NCI-H146 treated with DMSO at 0.1 percent for 48 hours (cell line): ENCODE results near the gene VAV3.

Experiments
- DNase-seq: peaks from one replicate; lab custom pipeline; 2025; ENCODE audit not compliant: unreplicated experiment; lab: John Stamatoyannopoulos, UW

The VAV3 gene

DNA sequence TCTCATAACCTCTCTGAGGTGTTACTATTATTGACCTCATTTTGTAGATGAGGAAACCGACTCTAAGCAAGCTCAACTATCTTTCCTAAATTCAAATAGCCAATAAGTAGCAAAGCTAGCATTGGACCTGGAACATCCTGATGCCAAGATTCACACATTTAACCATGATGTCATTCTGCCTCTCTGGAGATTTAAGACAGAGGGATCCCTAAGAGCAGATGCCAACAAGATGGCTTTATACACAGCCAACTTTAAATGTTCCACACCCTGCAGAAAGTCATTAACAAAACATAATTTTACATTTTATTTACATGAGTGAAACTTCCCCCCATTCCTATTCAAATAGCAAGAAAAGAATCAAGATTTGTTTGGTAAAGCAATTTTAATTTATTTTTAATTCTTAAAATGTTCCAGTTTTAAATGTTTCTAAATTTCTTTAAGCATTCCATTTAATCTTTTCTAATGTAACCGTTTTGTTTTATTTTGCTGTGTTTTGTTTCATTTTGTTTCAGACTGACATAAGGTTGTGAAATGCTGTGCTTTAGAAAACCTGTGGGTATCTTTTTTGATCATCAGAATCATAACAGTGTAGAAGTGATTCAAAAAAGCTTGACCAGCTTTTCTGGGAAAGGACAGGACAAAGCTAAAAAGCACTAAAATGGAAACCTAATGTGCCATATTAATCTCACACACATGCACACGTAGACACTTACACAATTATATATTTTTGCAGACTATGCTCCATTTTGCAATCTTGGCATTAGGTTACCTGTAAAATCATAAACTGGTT is 7.6 kb upstream of the VAV3 start:
- DNase-seq, result no peak

- DNase-seq, result no peak
Observed at GRCh38 chr1:107966550-107966949, 1.6 kb upstream of the VAV3 start.

DNA sequence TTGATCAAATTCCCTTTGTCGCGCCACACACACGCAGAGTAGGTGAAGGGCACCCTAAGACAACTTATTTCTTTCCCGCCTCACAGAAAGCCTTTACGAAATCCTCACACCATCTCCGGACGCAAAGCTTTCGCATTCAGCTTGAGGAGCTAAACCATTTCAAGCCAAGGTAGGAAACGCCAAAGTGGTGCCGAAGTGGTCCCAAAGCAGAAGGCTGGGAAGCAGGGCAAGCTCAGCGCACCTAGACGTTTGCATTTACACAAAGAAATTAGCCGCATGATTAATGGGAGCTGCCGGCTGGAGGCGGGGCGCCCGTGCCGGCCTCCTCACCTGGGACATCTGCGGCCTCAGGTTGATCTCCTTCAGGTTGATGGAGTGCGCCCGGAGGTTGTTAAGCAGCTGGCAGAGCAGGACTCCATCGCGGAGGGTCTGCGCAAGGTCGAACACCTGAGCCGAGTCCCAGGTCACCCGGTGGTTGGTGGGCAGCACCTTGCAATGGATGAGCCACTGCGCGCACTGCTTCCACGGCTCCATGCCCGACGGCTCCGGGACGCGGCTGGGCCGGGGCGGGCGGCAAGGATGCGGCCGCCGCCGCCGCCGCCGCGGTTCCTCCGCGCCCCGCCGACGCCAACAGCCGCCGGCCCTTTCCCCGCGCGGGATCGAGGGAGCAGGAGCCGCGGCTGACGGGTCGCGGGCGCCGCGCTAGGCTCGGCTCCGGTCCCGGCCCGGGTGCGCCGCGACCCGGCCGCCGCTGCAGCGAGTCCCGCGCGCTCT is 457 bp downstream of the VAV3 start:
- DNase-seq, result no peak

- no peak for DNase-seq
Observed at GRCh38 chr1:107963601-107964335, 1.2 kb downstream of the VAV3 start.

GRCh38 chr1:107963008-107963407 is 2.0 kb downstream of the VAV3 start:
- no peak for DNase-seq

- no peak for DNase-seq
Observed at GRCh38 chr1:107954719-107955415, 10.1 kb downstream of the VAV3 start.

DNA sequence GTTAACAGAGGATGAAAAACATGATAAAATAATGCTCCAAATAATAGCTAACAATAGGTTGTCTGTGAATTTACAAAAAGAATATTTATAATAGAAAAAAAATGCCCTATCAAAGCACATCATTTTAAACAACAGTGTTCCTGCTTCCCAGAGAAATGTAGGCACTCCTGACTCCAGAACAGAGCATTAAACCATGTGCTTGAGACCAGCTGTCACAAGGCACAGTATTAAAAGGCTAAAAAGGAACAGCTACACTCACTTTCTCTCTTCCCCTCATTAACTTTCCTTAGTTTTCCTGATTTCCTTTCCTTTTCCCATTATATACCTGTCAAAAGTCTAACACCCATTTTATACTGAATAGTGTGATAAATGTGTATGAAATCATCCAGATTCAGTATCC is 10.9 kb downstream of the VAV3 start:
- DNase-seq, result no peak

DNA sequence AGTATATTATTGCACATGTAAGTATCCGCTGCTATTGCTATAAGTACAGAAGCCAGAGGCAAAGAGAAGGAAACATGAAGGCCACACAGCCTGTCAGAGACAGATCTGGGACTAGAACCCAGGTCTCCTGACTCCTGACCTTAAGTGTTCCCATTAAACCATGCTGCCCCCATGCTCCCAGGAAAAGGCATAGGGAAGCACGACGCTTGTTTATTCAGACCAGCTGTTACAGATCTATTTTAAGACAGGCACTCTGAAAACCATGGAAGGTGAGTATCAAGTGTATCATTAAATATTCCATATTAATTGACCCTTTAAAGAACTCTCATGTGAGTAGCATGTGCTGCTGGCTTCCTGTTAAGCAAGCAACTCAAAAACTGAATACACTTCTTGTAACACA is 11.4 kb downstream of the VAV3 start:
- DNase-seq, result no peak

DNA sequence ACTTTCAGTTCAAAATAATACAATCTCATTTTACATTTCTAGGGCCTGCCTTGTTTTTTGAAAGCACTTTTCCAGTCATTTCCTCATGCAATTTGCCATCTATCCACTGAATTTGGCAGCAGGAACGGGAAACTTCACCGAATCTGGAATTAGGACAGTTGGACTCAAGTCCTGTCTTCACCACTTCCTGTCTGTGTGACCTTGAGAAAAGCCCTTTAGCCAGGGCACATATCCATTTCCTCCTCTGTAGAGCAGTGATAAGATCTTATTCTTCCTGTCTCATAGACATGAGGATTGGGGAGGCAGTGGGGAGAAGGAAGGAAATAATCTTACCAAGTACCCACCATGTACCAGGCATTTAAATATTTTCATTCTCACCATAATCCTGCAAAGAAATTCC is 12.0 kb downstream of the VAV3 start:
- DNase-seq, result no peak

DNA sequence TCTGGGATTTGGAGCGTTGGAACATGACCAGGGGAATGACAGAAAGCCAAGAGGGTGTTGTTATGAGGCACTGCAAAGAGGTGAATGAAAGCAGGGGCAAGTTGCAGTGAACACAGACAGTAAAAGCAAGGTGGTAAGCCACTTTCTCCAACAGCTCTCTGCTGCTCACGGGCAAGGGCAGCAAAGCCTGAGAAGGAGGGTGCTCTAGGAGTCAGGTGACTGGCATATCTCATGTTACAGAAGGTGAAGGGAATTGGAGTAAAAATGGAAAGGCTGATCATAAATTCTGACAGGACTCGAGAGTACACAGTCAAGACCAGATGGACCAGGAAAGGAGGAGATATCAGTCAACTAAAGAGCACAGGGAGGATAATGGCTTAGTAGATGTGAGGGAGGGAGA is 14.5 kb downstream of the VAV3 start:
- no peak for DNase-seq

- DNase-seq, result no peak
Observed at GRCh38 chr1:107949467-107950253, 15.3 kb downstream of the VAV3 start.

- DNase-seq, result no peak
Observed at GRCh38 chr1:107946794-107947193, 18.2 kb downstream of the VAV3 start.

GRCh38 chr1:107943694-107944093 is 21.3 kb downstream of the VAV3 start:
- no peak for DNase-seq

GRCh38 chr1:107942814-107943213 is 22.2 kb downstream of the VAV3 start:
- DNase-seq, result no peak

GRCh38 chr1:107941531-107941930 is 23.4 kb downstream of the VAV3 start:
- DNase-seq, result no peak

GRCh38 chr1:107941123-107941522 is 23.9 kb downstream of the VAV3 start:
- no peak for DNase-seq

- DNase-seq, result no peak
Observed at GRCh38 chr1:107940701-107941100, 24.3 kb downstream of the VAV3 start.

DNA sequence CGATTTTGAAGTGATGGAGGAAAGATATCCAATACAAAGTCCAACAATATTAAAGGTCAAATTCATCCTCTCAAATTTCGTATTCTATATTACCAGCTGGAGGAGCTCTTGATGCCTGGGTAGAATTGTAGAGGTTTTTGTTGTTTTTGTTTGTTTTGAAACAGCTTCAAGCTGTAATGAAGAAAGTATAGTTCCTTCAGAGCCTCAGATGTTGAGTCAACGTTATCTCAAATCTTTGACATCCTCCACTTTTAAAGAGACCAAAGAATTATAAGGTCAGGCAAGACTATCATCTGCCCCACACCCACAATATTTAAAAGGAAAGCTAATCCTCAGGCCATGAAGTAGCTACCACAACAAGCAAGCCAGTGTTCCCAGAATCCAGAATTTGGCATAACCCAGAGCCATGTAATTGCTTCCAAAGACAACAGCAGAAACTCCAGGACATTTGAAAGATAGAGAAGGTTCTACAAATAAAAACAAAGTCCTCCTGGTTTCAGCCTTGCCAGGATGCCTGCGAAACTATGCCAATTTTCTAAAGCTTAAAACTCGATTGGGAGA is 24.9 kb downstream of the VAV3 start:
- DNase-seq, result no peak

DNA sequence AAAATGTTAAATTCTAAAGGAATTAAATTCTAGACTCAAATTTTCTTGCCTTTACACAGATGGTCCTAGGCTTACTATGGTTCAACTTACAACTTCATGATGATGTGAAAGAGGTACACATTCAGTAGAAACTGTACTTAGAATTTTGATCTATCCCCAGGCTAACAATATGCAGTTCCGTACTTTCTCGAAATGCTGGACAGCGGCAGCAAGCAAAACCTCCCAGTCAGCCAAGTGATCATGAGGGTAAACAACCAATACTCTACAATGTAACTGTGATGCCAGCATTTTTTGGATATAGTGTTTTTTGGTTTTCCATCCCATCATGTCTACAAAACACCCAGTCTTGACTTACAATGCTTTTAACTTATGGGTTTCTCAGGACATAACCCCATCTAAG is 25.7 kb downstream of the VAV3 start:
- no peak for DNase-seq
